Tibial nerve (tissue), 3 donors: ENCODE data around the gene FBXO8.

ENCODE experiments used
- EP300 ChIP-seq, 2 donors: sonication (generic); formaldehyde crosslinking; IDR thresholded peaks; one replicate each; pipeline ENCODE4 v1.6.1; 2017; ENCODE audit warnings: antibody characterized with exemption in 2 of 2, mild to moderate bottlenecking in 1 of 2
- POLR2A ChIP-seq, 2 donors: fragments of 450-650 bp; IDR thresholded peaks; one replicate each; pipeline ENCODE4 v1.6.1; 2017; ENCODE audit warnings: antibody characterized with exemption in 2 of 2, mild to moderate bottlenecking in 2 of 2, moderate library complexity in 2 of 2

DNA sequence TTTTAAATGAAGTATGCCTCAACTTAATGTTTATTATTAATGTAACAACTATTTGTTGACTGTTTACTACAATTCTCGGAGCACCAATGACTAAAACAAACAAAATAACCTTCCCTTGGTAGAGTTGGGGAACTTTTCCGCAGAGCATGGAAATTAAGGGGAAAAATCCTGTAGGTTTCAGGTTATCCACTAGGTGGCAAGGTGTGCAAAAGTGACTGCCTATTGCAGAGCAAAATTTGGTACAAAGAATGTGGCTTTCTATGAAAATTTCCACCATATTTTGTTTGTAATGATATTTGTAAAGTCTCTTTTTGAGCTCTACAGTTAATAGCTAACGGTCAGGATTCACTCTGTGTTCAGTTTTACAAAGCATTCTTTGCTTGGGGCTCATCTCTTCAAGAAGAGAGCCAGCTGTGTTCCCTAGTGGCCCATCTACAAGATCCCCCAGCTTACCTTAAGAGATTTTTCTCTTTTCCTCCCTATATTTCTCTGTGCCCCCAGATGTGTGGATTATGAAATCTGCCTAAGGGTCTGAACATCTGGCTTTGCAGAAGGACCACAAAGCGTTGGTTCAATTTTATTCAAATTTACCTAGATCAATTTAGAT, 61.1 kb downstream of the FBXO8 start:
- TF ChIP-seq EP300 (IDR thresholded peaks at IDR 0.05) (no peak), POLR2A (IDR thresholded peaks at IDR 0.05) (no peak)
